Measurements from ENCODE around the gene GTPBP10. TPM values are rescaled to one million over a fixed set of nuclear protein-coding genes. Genes with fewer than 3 reads are reported as not detected.
"Not testable (repeated sequence)": the region's sequence is repeated elsewhere in the genome, so short reads cannot be mapped to it uniquely, and the experiment has no call there.

Gene GTPBP10
- total RNA-seq, 2 donors from 2014 or later: 7.4 to 16.2 TPM

DNA sequence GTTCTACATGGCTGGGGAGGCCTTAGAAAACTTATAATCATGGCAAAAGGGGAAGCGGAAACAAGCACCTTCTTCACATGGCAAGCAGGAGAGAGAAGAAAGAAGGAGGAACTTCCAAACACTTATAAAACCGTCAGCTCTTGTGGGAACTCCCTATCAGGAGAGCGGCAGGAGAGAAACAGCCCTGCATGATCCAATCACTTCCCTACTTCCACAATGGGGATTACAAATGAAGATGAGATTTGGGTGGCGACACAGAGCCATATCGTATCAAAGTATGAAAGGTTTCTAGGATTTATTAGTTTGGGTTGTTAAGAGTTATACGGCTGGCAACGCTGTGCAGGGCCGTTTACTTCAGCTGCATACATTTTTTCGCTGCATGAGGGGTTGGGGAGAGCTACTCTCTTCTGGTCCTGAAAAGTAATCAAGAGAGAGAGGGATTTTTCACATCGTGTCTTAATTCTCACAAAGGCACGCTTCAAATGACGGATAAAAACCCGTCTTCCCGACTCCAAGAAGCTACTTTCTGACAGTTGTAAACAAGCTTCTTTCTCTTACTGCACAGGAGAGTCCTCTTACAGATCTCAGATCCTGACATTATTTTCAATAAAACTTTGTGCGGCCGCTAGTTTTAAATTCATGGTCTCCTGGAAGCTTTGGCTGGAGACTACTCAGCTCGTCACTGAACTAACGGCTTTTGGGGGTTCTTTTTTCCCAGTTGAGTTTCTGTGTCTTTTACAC is 751 bp upstream of the GTPBP10 start:
- no peaks in the 10 kb centered on the region for H3K9me3 ChIP-seq
- TF ChIP-seq, protein P1, sequence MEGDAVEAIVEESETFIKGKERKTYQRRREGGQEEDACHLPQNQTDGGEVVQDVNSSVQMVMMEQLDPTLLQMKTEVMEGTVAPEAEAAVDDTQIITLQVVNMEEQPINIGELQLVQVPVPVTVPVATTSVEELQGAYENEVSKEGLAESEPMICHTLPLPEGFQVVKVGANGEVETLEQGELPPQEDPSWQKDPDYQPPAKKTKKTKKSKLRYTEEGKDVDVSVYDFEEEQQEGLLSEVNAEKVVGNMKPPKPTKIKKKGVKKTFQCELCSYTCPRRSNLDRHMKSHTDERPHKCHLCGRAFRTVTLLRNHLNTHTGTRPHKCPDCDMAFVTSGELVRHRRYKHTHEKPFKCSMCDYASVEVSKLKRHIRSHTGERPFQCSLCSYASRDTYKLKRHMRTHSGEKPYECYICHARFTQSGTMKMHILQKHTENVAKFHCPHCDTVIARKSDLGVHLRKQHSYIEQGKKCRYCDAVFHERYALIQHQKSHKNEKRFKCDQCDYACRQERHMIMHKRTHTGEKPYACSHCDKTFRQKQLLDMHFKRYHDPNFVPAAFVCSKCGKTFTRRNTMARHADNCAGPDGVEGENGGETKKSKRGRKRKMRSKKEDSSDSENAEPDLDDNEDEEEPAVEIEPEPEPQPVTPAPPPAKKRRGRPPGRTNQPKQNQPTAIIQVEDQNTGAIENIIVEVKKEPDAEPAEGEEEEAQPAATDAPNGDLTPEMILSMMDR (IDR thresholded peaks at IDR 0.05): no peak
- H3K27me3 ChIP-seq (replicated peaks; ENCODE audit: insufficient read depth): no peaks in the 10 kb centered on the region
- H3K36me3 ChIP-seq: no peaks in the 10 kb centered on the region
- DNase-seq (ENCODE audit: low spot score) (no peak), ATAC-seq (ENCODE audit: insufficient number of reproducible peaks, low FRiP score, low read depth) (peak; percentile 16)
- H3K4me1 ChIP-seq (ENCODE audit: control insufficient read depth in 1 of 2, low read depth in 2 of 2): peaks cover 2 to 11% of the 10 kb centered on the region in 2 donors
- peak overlapping the region; percentile 79 for H3K4me3 ChIP-seq
- peak overlapping the region; percentile 68 to 94 for H3K27ac ChIP-seq

DNA sequence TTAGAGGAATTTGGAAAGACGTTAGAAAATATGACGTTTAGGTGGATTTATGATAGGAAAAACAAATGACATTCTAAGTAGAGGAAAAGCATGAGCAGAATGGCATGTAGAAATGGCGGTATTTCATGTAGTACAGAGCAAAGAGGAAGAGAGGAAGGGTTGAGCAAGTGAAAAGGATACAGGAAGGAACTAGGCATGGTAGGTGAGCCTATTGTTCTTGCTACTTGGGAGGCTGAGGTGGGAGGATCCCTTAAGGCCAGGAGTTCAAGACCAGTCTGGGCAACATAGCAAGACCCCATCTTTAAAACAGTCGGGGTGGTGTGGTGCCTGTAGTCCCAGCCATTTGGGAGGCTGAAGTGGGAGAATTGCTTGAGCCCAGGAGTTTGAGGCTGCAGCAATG is 1.2 kb downstream of the GTPBP10 start:
- ATAC-seq (ENCODE audit: insufficient number of reproducible peaks, low FRiP score, low read depth): no peak
- TF ChIP-seq, protein P1 (IDR thresholded peaks at IDR 0.05): no peak
- H3K4me3 ChIP-seq: peak overlapping the region; percentile 79

DNA sequence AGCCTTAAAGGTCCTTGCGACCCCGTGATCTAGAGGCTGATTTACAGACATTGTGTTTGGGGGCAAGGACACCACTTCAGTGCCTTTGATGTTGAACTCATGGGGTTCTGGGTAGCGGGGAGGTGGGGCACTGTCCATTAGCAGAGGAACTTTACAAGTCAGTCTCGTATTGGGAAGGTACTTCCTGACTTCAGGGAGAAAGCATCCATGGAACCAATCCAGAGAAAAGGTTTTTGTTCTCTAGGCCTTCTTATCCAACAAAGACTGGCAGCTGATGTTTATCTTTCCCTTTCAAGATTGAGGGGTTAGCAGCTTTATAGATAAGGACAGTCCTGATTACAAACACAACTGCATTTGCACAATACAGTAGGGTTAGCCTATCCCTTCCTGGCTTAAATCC is 2.8 kb downstream of the GTPBP10 start:
- H3K4me1 ChIP-seq (ENCODE audit: control insufficient read depth in 1 of 2, low read depth in 2 of 2): peaks cover 2 to 11% of the 10 kb centered on the region in 2 donors
- no peak for ATAC-seq (ENCODE audit: insufficient number of reproducible peaks, low FRiP score, low read depth)

More for the DNA sequence above, 1.2 kb downstream of the GTPBP10 start:
- DNase-seq (ENCODE audit: low spot score): no peak
- H3K4me1 ChIP-seq (ENCODE audit: control insufficient read depth in 1 of 2, low read depth in 2 of 2): peaks cover 2 to 11% of the 10 kb centered on the region in 2 donors
- H3K36me3 ChIP-seq: no peaks in the 10 kb centered on the region
- H3K9me3 ChIP-seq: no peaks in the 10 kb centered on the region
- H3K27ac ChIP-seq: no peak overlapping the region
- no peaks in the 10 kb centered on the region for H3K27me3 ChIP-seq (replicated peaks; ENCODE audit: insufficient read depth)

DNA sequence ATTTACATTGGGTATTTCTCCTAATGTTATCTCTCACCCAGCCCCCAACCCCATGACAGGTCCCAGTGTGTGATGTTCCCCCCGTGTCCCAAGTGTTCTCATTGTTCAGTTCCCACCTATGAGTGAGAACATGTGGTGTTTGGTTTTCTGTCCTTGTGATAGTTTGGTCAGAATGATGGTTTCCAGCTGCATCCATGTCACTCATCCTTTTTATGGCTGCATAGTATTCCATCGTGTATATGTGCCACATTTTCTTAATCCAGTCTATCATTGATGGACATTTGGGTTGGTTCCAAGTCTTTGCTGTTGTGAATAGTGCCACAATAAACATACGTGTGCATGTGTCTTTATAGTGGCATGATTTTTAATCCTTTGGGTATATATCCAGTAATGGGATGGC is 3.5 kb downstream of the GTPBP10 start:
- H3K27me3 ChIP-seq (replicated peaks; ENCODE audit: insufficient read depth); DNase-seq (ENCODE audit: low spot score); H3K27ac ChIP-seq; H3K9me3 ChIP-seq; H3K4me3 ChIP-seq; ATAC-seq (ENCODE audit: insufficient number of reproducible peaks, low FRiP score, low read depth); H3K36me3 ChIP-seq: not testable (repeated sequence)
- peaks cover 2 to 11% of the 10 kb centered on the region in 2 donors for H3K4me1 ChIP-seq (ENCODE audit: control insufficient read depth in 1 of 2, low read depth in 2 of 2)

More for the DNA sequence above, 2.8 kb downstream of the GTPBP10 start:
- no peak overlapping the region for H3K27ac ChIP-seq
- H3K27me3 ChIP-seq (replicated peaks; ENCODE audit: insufficient read depth): no peaks in the 10 kb centered on the region
- no peak overlapping the region for H3K4me3 ChIP-seq
- no peaks in the 10 kb centered on the region for H3K36me3 ChIP-seq
- no peak for DNase-seq (ENCODE audit: low spot score)
- TF ChIP-seq, protein P1 (IDR thresholded peaks at IDR 0.05): no peak
- H3K9me3 ChIP-seq: no peaks in the 10 kb centered on the region

DNA sequence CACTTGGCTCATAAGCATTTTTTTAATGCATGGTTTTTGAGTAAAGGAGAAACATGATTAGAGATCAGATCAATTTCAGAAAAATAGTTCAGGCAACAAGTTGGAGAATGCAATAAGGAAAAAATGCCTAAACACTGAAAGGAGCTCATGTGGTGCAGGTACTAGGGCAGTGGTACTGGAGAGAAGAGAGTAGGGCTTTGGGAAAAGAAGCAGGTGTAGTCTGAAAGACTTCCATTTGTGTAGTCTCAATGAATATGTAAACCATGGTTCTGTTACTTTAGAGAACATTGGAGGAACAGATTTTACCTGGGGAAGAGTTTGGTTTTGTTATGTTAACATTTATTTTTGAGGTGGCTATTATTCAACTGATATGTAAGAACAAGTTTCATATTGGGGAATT is 5.5 kb downstream of the GTPBP10 start:
- no peaks in the 10 kb centered on the region for H3K9me3 ChIP-seq
- TF ChIP-seq, protein P1 (IDR thresholded peaks at IDR 0.05): no peak
- no peak overlapping the region for H3K4me3 ChIP-seq
- no peaks in the 10 kb centered on the region for H3K27me3 ChIP-seq (replicated peaks; ENCODE audit: insufficient read depth)
- H3K4me1 ChIP-seq (ENCODE audit: control insufficient read depth in 1 of 2, low read depth in 2 of 2): peaks cover 2 to 10% of the 10 kb centered on the region in 2 donors
- H3K27ac ChIP-seq: no peak overlapping the region
- H3K36me3 ChIP-seq: peaks cover 5% of the 10 kb centered on the region
- no peak for ATAC-seq (ENCODE audit: insufficient number of reproducible peaks, low FRiP score, low read depth)
- no peak for DNase-seq (ENCODE audit: low spot score)
